Articular chondrocyte of knee joint (primary cell): ENCODE results near the gene STIM2. TPM values are rescaled to one million over a fixed set of nuclear protein-coding genes. Genes with fewer than 3 reads are reported as not detected.

Experiments used
- total RNA-seq: library from RNA; depleted of rRNA; stranded (reverse); fragments of >200 nt; gene quantifications from 2 replicates; pipeline ENCODE4 v1.2.3, GENCODE V29; 2012

The STIM2 gene
- total RNA-seq: 15.4 and 17.6 TPM in 2 replicates

GRCh38 chr4:26860157-26860921 lies at the start of gene STIM2:
Gene STIM2, plus strand, starts transcription at chr4:26860841.

